ENCODE results near the gene KLHL29.

KLHL29 gene

GRCh38 chr2:23583467-23583866 is 198.5 kb downstream of the KLHL29 start:
- no peaks in the 10 kb centered on the region for H3K4me1 ChIP-seq (ENCODE audit: low read length)
- H3K4me2 ChIP-seq (ENCODE audit: low read depth, low read length): no peak overlapping the region
- H3K9ac ChIP-seq (ENCODE audit: low read length): no peak overlapping the region
- DNase-seq: no peak
- no peak overlapping the region for H3K4me3 ChIP-seq (ENCODE audit: low read length)
- H3F3A ChIP-seq (ENCODE audit: insufficient read depth, low read length): no peaks in the 10 kb centered on the region
- H3K27me3 ChIP-seq (replicated peaks; ENCODE audit: insufficient read depth, low read length): no peaks in the 10 kb centered on the region
- no peaks in the 10 kb centered on the region for H4K20me1 ChIP-seq (ENCODE audit: insufficient read depth, low read length)
- H3K27ac ChIP-seq (ENCODE audit: low read length): no peak overlapping the region
- H3K9me3 ChIP-seq (replicated peaks; ENCODE audit: insufficient read depth, low read length): no peaks in the 10 kb centered on the region
- H3K79me2 ChIP-seq (ENCODE audit: low read length): no peaks in the 10 kb centered on the region
- H2AFZ ChIP-seq (ENCODE audit: low read length): no peak overlapping the region
- no peaks in the 10 kb centered on the region for H3K9me2 ChIP-seq (replicated peaks; ENCODE audit: insufficient read depth, low read length)
- TF ChIP-seq CTCF (IDR thresholded peaks at IDR 0.05; ENCODE audit: low read length) (no peak), EZH2phosphoT487 (IDR thresholded peaks at IDR 0.05; ENCODE audit: low read length) (no peak)
- no peaks in the 10 kb centered on the region for H3K36me3 ChIP-seq (replicated peaks; ENCODE audit: insufficient read depth, low read length)

GRCh38 chr2:23584054-23584745 is 199.2 kb downstream of the KLHL29 start:
- no peak overlapping the region for H3K4me3 ChIP-seq (ENCODE audit: low read length)
- no peaks in the 10 kb centered on the region for H3K9me3 ChIP-seq (replicated peaks; ENCODE audit: insufficient read depth, low read length)
- no peaks in the 10 kb centered on the region for H4K20me1 ChIP-seq (ENCODE audit: insufficient read depth, low read length)
- TF ChIP-seq EZH2 (optimal IDR thresholded peaks at IDR 0.05; ENCODE audit: low read depth, low read length) (no peak), CTCF (IDR thresholded peaks at IDR 0.05; ENCODE audit: low read length) (no peak), EZH2phosphoT487 (IDR thresholded peaks at IDR 0.05; ENCODE audit: low read length) (no peak)
- H3K27me3 ChIP-seq (replicated peaks; ENCODE audit: insufficient read depth, low read length): no peaks in the 10 kb centered on the region
- DNase-seq: no peak
- no peak overlapping the region for H3K27ac ChIP-seq (ENCODE audit: low read length)
- H3K4me1 ChIP-seq (ENCODE audit: low read length): no peaks in the 10 kb centered on the region
- H3K4me2 ChIP-seq (ENCODE audit: low read depth, low read length): no peak overlapping the region
- no peaks in the 10 kb centered on the region for H3F3A ChIP-seq (ENCODE audit: insufficient read depth, low read length)
- no peak overlapping the region for H2AFZ ChIP-seq (ENCODE audit: low read length)
- H3K9ac ChIP-seq (ENCODE audit: low read length): no peak overlapping the region
- no peaks in the 10 kb centered on the region for H3K36me3 ChIP-seq (replicated peaks; ENCODE audit: insufficient read depth, low read length)
- no peaks in the 10 kb centered on the region for H3K9me2 ChIP-seq (replicated peaks; ENCODE audit: insufficient read depth, low read length)
- H3K79me2 ChIP-seq (ENCODE audit: low read length): no peaks in the 10 kb centered on the region

GRCh38 chr2:23585273-23586170 is 200.5 kb downstream of the KLHL29 start:
- no peaks in the 10 kb centered on the region for H4K20me1 ChIP-seq (ENCODE audit: insufficient read depth, low read length)
- no peaks in the 10 kb centered on the region for H3K4me1 ChIP-seq (ENCODE audit: low read length)
- DNase-seq: no peak
- no peak overlapping the region for H3K9ac ChIP-seq (ENCODE audit: low read length)
- TF ChIP-seq EZH2phosphoT487 (IDR thresholded peaks at IDR 0.05; ENCODE audit: low read length): no peak
- no peak for TF ChIP-seq EZH2 (optimal IDR thresholded peaks at IDR 0.05; ENCODE audit: low read depth, low read length)
- no peak for TF ChIP-seq CTCF (IDR thresholded peaks at IDR 0.05; ENCODE audit: low read length)
- H3K36me3 ChIP-seq (replicated peaks; ENCODE audit: insufficient read depth, low read length): no peaks in the 10 kb centered on the region
- no peak overlapping the region for H3K27ac ChIP-seq (ENCODE audit: low read length)
- H3F3A ChIP-seq (ENCODE audit: insufficient read depth, low read length): no peaks in the 10 kb centered on the region
- no peak overlapping the region for H2AFZ ChIP-seq (ENCODE audit: low read length)
- H3K79me2 ChIP-seq (ENCODE audit: low read length): no peaks in the 10 kb centered on the region
- H3K9me3 ChIP-seq (replicated peaks; ENCODE audit: insufficient read depth, low read length): no peaks in the 10 kb centered on the region
- no peak overlapping the region for H3K4me3 ChIP-seq (ENCODE audit: low read length)
- no peaks in the 10 kb centered on the region for H3K9me2 ChIP-seq (replicated peaks; ENCODE audit: insufficient read depth, low read length)
- no peaks in the 10 kb centered on the region for H3K27me3 ChIP-seq (replicated peaks; ENCODE audit: insufficient read depth, low read length)
- H3K4me2 ChIP-seq (ENCODE audit: low read depth, low read length): no peak overlapping the region
